ENCODE results near the gene OTX1. TPM values are rescaled to one million over a fixed set of nuclear protein-coding genes. Genes with fewer than 3 reads are reported as not detected.

Gene OTX1
- total and polyA plus RNA-seq, 4 donors: 0.59 TPM; not detected in 3

- Histone ChIP-seq H3K4me3 (ENCODE audit: low read depth in 1 of 3, low read length in 3 of 3) (peak overlapping the region in 1 of 3 donors; percentile 33), H3K4me1 (ENCODE audit: control insufficient read depth in 4 of 4, insufficient read depth in 4 of 4, low read length in 3 of 4) (peaks cover 7 to 27% (median 18%) of the 10 kb centered on the region in 4 donors), H3K36me3 (ENCODE audit: control insufficient read depth in 4 of 4, insufficient read depth in 3 of 4, low read depth in 1 of 4, low read length in 3 of 4) (no peaks in the 10 kb centered on the region), H3K27ac (ENCODE audit: low read depth in 1 of 2, low read length in 2 of 2) (no peak overlapping the region), H3K27me3 (ENCODE audit: control insufficient read depth in 4 of 4, insufficient read depth in 4 of 4, low read length in 3 of 4) (peaks cover 5 to 54% (median 12%) of the 10 kb centered on the region in 4 donors), H3K9ac (ENCODE audit: low read depth in 1 of 2, low read length in 2 of 2) (no peak overlapping the region), H3K9me3 (ENCODE audit: control insufficient read depth in 4 of 4, low read length in 3 of 4) (peaks cover 0 to 26% (median 1%) of the 10 kb centered on the region in 4 donors)
- TF ChIP-seq MAX (IDR thresholded peaks at IDR 0.05) (no peak), GABPA (IDR thresholded peaks at IDR 0.05 in 1 of 2, conservative IDR thresholded peaks at IDR 0.05 in 1 of 2) (no peak), HNF4G (IDR thresholded peaks at IDR 0.05) (no peak), EGR1 (IDR thresholded peaks at IDR 0.05; ENCODE audit: low read depth in 2 of 2) (no peak), RXRA (IDR thresholded peaks at IDR 0.05) (no peak), JUND (IDR thresholded peaks at IDR 0.05) (no peak), HNF4A (conservative IDR thresholded peaks at IDR 0.05) (no peak), ZBTB33 (IDR thresholded peaks at IDR 0.05) (no peak), FOXA2 (IDR thresholded peaks at IDR 0.05) (no peak), FOXA1 (IDR thresholded peaks at IDR 0.05) (no peak), SP1 (IDR thresholded peaks at IDR 0.05) (no peak)
- TF ChIP-seq, protein P1, sequence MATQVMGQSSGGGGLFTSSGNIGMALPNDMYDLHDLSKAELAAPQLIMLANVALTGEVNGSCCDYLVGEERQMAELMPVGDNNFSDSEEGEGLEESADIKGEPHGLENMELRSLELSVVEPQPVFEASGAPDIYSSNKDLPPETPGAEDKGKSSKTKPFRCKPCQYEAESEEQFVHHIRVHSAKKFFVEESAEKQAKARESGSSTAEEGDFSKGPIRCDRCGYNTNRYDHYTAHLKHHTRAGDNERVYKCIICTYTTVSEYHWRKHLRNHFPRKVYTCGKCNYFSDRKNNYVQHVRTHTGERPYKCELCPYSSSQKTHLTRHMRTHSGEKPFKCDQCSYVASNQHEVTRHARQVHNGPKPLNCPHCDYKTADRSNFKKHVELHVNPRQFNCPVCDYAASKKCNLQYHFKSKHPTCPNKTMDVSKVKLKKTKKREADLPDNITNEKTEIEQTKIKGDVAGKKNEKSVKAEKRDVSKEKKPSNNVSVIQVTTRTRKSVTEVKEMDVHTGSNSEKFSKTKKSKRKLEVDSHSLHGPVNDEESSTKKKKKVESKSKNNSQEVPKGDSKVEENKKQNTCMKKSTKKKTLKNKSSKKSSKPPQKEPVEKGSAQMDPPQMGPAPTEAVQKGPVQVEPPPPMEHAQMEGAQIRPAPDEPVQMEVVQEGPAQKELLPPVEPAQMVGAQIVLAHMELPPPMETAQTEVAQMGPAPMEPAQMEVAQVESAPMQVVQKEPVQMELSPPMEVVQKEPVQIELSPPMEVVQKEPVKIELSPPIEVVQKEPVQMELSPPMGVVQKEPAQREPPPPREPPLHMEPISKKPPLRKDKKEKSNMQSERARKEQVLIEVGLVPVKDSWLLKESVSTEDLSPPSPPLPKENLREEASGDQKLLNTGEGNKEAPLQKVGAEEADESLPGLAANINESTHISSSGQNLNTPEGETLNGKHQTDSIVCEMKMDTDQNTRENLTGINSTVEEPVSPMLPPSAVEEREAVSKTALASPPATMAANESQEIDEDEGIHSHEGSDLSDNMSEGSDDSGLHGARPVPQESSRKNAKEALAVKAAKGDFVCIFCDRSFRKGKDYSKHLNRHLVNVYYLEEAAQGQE (IDR thresholded peaks at IDR 0.05): no peak
- TF ChIP-seq, protein P2, sequence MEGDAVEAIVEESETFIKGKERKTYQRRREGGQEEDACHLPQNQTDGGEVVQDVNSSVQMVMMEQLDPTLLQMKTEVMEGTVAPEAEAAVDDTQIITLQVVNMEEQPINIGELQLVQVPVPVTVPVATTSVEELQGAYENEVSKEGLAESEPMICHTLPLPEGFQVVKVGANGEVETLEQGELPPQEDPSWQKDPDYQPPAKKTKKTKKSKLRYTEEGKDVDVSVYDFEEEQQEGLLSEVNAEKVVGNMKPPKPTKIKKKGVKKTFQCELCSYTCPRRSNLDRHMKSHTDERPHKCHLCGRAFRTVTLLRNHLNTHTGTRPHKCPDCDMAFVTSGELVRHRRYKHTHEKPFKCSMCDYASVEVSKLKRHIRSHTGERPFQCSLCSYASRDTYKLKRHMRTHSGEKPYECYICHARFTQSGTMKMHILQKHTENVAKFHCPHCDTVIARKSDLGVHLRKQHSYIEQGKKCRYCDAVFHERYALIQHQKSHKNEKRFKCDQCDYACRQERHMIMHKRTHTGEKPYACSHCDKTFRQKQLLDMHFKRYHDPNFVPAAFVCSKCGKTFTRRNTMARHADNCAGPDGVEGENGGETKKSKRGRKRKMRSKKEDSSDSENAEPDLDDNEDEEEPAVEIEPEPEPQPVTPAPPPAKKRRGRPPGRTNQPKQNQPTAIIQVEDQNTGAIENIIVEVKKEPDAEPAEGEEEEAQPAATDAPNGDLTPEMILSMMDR (IDR thresholded peaks at IDR 0.05; ENCODE audit: low read depth, low read length, missing input control): no peak
- TF ChIP-seq, protein P3, sequence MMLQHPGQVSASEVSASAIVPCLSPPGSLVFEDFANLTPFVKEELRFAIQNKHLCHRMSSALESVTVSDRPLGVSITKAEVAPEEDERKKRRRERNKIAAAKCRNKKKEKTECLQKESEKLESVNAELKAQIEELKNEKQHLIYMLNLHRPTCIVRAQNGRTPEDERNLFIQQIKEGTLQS (IDR thresholded peaks at IDR 0.05): no peak
- WGBS: 10% methylated on average over 39 of the region's 39 CpGs
- no peak for DNase-seq (ENCODE audit: low spot score)
Measured at GRCh38 chr2:63059793-63060471, 9.3 kb downstream of the OTX1 start.
